ENCODE data around the gene MRPL46.

The MRPL46 gene

GRCh38 chr15:88467073-88467934 lies at the start of gene MRPL46, which contains the start of gene MRPS11:
Gene MRPL46 (minus strand): TSS chr15:88467388. CDS start chr15:88467377, 11 bp downstream.
Gene MRPS11 (plus strand): TSS chr15:88467708. CDS start chr15:88467718, 10 bp downstream.
- peak; percentile 73 to 79 (median 76) for DNase-seq (ENCODE audit: low read depth in 2 of 3, low spot score in 2 of 3)

- no peak for DNase-seq (ENCODE audit: low read depth in 2 of 3, low spot score in 2 of 3)
Observed at GRCh38 chr15:88513195-88513594, 46.0 kb upstream of the MRPL46 start.

GRCh38 chr15:88512601-88513000 lies 45.4 kb upstream of the MRPL46 start:
- no peak for DNase-seq (ENCODE audit: low read depth in 2 of 3, low spot score in 2 of 3)

GRCh38 chr15:88512078-88512477 lies 44.9 kb upstream of the MRPL46 start:
- DNase-seq (ENCODE audit: low read depth in 2 of 3, low spot score in 2 of 3), result no peak

GRCh38 chr15:88511161-88511560 lies 44.0 kb upstream of the MRPL46 start:
- DNase-seq (ENCODE audit: low read depth in 2 of 3, low spot score in 2 of 3), result no peak

GRCh38 chr15:88509964-88510363 lies 42.8 kb upstream of the MRPL46 start:
- no peak for DNase-seq (ENCODE audit: low read depth in 2 of 3, low spot score in 2 of 3)

GRCh38 chr15:88509321-88509720 lies 42.1 kb upstream of the MRPL46 start:
- no peak for DNase-seq (ENCODE audit: low read depth in 2 of 3, low spot score in 2 of 3)

GRCh38 chr15:88506628-88507027 lies 39.4 kb upstream of the MRPL46 start:
- no peak for DNase-seq (ENCODE audit: low read depth in 2 of 3, low spot score in 2 of 3)

DNA sequence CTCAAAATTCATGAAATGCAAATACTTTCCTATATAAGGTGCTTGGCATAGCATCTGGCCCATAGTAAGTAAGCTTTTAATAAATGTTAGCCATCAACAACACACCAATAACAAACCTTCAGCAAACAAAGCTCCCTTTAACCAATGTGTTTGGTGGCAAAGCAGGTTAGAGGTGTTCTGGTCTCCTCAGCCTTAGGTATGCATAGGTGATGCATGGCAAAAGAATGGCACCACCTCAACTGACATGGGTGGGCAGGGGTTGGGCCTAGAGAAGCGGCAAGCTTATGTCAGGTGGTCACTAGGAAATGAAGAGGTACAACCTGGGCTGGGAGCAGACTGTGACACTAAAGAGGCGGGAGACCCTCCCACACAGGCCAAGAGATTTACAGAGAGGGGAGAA lies 38.5 kb upstream of the MRPL46 start:
- no peak for DNase-seq (ENCODE audit: low read depth in 2 of 3, low spot score in 2 of 3)

DNA sequence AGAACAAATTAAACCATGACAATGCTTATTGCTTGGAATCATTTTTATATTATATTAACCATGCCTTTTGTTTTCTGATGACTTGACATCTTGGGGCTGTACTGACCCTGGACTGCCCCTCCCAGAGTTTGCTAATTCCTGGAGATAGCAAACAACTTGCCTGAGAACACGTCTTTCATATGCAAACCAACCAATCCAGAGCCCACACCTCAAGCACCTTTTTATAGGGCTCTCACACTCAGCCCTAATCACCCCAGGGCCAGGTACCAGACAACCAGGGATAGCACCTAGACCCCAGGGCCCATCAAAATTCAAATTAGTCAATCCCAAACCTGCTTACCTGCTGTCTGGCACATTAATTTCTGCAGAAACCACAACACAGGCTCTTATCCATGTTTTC lies 37.3 kb upstream of the MRPL46 start:
- no peak for DNase-seq (ENCODE audit: low read depth in 2 of 3, low spot score in 2 of 3)

- DNase-seq (ENCODE audit: low read depth in 2 of 3, low spot score in 2 of 3), result no peak
Observed at GRCh38 chr15:88498996-88499395, 31.8 kb upstream of the MRPL46 start.

DNA sequence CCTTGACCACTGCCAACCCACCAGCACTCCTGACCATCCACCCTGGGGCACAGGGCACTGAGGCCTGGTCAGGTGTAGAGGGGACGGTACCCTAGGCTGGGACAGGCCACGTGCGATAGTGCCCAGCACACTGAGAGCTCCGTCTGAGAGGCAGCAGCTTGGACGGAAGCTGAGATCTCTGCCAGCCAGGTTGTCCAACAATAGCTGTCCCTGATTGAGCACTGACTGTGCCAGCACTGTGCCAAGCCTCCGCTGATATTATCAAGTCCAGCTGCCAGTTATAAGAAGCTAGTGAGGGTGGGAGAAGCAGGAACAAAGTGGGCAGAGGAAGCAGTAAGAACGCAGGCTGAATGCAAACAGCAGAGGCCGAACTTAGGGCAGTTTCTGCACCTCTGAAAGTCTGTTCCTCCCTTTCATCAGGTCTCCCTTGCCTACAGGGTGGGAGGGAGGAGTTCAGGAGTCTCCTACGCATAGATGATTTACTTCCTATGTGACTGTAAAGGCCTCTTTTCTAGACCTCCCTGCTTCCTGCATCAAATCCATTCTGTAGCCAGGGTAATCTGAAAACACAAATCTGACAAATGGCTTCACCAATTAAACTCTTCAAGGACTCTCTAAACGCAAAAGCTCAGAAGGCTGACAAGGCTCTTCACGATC lies 30.0 kb upstream of the MRPL46 start:
- no peak for DNase-seq (ENCODE audit: low read depth in 2 of 3, low spot score in 2 of 3)

DNA sequence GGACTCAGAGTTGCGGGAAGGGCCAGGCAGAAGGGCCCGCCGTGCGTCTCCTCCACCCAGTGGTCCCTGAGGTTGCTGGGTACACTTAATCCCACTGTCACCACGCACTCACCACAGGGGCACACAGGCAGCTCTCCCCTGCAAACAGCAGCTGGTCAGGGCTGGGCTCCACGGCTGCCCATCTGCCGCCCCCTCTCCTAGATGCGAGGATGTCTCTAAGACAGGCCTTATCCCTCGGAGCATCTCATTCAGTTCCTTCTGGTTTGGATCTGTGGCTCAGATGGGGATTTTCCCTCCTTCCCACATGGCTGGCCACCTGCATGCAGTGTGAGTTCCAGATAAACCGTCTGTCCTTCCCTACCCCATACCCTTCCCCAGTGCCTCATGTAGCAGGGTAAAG lies 26.7 kb upstream of the MRPL46 start:
- no peak for DNase-seq (ENCODE audit: low read depth in 2 of 3, low spot score in 2 of 3)

DNA sequence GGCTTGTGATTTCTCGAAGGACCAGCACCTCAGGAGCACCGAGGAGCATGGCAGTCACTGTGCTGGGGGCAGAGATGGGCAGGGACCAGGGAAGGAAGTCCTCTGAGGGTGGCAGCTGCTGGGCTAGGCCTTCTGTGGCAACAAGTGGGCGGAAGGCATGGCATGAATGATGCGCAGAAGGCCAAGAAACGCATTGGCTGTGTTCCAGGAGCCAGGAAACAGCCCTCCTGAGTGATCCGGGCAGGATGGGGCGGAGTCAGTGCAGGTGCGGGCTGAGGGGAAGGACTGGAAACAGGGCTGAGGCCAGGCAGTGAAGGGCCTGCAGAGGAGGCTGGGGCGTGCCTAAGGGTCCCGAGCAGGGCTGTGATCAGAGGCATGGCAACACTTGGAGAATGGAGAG lies 24.0 kb upstream of the MRPL46 start:
- no peak for DNase-seq (ENCODE audit: low read depth in 2 of 3, low spot score in 2 of 3)

GRCh38 chr15:88490036-88490435 lies 22.8 kb upstream of the MRPL46 start:
- no peak for DNase-seq (ENCODE audit: low read depth in 2 of 3, low spot score in 2 of 3)

DNA sequence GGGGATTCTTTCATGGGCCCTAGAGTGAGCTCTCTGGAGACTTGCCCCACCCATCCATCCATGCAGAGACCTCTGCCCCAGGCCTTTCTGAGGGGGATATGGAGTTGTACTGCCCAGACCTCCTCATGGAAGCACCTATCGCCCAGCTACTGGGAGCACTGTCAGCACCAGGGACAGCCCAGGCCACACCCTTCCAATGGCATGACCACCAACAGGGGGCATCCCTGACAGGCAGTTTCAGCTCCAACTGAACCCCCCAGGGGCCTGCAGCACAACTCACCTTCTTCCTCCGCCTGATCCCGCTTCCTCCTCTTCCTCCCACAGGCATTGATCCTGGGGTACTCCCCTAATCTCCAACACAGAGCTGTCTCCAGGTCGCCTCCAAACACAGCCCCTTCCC lies 22.1 kb upstream of the MRPL46 start:
- no peak for DNase-seq (ENCODE audit: low read depth in 2 of 3, low spot score in 2 of 3)

DNA sequence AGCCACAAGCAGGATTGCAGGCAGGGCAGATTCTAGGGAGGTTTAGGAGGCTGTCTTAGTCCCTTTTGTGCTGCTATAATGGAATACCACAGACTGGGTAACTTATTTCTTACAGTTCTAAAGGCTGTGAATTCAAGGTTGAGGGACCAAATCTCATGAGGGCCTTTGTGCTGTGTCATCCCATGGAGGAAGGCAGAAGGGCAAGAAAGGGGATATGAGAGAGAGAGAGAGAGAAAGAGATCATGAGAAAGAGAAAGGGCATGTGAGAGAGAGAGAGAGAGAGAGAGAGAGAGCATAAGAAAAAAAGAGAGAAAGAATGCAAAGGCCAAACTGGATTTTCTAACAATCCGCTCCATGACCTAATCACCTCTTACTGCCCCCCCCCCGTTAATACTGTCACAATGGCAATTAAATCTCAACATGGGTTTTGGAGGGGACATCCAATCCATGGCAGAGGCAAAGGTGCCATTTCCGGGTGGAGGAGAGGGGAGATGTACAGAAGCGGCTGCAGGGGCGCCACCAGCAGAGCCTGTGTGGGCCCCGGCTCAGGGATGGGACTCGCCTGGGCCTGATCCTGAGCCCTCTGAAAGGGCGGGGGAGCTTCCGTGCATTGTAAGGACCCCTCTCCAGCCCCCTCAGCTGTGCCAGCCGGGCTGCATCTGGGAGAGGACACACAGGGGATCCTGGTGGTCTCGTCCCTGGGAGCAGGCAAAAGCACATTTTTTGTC lies 20.8 kb upstream of the MRPL46 start:
- no peak for DNase-seq (ENCODE audit: low read depth in 2 of 3, low spot score in 2 of 3)

GRCh38 chr15:88487178-88487795 lies 20.1 kb upstream of the MRPL46 start:
- DNase-seq (ENCODE audit: low read depth in 2 of 3, low spot score in 2 of 3), result no peak

DNA sequence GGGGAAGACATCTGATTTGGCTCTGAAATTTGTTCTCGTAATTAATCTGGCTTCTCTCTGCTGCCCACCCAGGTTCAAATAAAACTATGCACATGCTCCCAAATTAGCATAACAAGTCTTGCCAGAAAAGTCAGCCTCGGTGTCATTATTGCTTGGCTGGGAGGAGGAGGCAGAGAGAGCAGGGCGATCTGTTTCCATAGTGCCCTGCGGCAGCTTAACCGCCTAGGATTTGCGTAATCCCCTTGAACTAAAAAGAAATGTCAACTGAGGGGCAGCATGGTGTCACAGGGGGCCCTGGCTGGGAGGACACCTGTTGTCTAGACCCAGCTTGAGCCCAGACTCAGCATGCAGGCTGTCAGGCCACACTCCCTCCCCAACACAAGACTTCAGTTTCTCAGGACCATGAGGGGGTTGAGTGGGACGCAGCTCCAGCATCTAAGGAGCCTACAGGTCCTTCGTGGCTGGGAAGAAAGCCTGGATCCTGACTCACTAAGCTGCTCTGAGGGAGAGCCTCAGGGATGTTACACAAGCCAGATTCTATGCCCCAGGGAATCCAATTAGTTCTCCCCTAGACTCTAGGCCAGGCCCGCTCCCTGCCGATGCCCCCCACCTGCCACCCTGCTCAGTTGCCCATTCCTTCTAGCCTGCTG lies 17.6 kb upstream of the MRPL46 start:
- DNase-seq (ENCODE audit: low read depth in 2 of 3, low spot score in 2 of 3), result no peak

DNA sequence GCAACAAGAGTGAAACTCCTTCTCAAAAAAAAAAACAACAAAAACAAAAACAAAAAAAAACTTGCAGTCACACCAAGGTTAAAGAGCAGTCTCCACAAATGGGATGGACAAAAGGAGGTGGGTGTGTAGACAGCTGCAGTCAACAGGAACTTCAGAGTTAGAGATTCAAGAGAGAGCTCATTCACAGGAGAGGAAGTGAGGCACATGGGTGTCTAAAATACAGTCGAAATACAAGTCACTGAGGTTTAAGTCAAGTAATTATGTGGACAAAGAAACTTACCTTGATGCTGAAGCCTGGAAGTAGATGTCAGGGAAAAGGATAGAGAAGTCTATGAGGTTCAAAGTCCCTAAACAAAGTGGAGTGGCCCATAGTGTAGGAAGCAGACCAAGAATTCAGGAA lies 15.1 kb upstream of the MRPL46 start:
- DNase-seq (ENCODE audit: low read depth in 2 of 3, low spot score in 2 of 3), result no peak

DNA sequence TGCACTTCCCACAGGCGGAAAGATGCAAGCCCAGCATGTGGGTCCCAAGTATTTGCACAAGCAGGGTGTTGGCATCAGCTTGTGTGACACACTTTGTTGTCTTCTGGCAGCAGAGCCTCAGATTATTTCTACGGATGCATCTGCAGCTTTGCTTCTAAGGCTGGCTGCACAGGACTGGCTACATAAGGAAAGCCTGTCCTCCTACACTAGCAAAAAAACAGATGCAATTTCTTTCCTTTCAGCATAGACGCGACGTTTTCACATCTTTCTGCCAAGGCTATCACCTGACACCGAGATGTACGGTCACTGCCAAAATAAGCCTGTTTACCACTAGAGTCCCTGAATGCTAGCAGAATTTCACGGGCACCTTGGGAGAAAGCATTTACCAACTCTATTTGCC lies 13.8 kb upstream of the MRPL46 start:
- no peak for DNase-seq (ENCODE audit: low read depth in 2 of 3, low spot score in 2 of 3)

Data from activated CD8-positive, alpha-beta memory T cell treated with anti-CD3 and anti-CD28 coated beads for 48 hours (primary cell).